HTR-8/SVneo (cell line): ENCODE measurements around the gene LRRC3B.

Experiments
- DNase-seq: peaks from one replicate; pipeline ENCODE4 v3.0.0; 2011; ENCODE audit warnings: low spot score, mixed read lengths; ENCODE audit not compliant: insufficient read length
- FAIRE-seq: peaks from 2 replicates; lab custom pipeline; 2011; peaks lifted over from hg19 to GRCh38; lab: Jason Lieb, UNC

The LRRC3B gene

DNA sequence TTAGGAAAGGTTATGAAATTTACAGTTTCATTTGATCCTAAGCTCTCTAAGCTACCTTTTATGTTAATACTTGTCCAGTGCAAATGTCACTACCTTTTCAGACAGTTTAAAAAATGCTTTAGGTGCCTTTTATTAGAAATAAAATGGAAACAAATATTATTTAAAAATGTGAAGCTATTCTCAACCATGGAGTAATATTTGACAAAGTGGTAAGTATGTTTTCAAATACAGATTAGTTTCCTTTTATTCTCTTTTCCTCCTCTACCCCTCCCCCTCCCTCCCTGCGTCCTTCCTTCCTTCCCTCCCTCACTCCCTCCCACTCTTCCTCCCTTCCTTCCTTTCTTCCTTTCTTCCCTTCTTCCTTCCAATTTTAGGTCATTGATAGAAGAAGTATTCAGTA, 6.3 kb downstream of the LRRC3B start:
- FAIRE-seq (no peak), DNase-seq (no peak)

DNA sequence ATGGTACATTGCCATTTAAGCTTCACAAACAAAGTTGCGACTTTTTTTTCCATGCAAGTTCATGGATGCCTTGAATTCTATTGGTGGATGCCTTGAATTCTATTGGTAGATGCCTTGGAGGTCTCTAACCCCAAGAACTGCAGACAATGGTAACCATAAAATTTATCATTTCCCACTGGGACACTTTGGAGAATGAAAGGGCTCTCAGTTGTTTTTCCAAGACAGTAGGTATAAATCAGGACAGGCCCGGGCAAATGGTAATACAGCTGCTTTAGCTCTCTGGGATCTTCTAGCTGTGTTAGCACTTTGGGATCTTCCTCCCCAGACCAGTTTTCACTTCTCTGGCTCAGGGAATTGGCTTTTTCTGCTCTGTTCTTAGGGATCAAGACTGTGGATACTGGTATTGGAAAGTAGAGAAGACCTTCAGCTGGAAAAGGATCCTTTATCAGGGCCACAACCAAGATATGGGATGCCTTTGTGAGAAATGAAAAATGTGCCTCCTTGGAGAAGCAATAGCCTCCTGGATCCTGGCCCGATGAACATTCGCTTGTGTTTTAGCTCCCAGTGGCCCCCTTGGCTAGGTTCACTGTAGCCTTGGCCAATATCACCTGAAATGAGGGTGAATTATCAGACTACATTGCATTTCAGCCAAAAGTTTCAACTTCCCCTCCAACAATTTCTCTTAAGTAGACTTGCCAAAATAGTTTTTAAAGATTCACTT, 8.3 kb downstream of the LRRC3B start:
- FAIRE-seq (no peak), DNase-seq (no peak)

DNA sequence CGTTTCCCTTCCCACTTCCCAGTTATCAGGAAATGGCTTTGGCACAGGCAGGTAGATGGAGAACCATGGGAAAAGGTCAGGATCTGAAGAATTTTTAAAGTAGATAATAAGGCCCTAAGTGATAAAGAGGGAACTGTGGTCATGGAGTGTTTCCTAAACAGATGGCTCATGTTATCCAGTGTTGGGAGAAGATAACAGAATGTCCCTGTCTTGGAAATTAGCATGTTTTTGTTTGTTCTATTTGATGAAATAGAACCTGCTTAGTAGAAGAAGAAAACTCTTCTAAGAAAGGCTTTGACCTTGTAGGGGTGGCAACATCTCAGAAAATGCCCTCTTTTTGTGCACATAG, 8.8 kb downstream of the LRRC3B start:
- FAIRE-seq (no peak), DNase-seq (no peak)

DNA sequence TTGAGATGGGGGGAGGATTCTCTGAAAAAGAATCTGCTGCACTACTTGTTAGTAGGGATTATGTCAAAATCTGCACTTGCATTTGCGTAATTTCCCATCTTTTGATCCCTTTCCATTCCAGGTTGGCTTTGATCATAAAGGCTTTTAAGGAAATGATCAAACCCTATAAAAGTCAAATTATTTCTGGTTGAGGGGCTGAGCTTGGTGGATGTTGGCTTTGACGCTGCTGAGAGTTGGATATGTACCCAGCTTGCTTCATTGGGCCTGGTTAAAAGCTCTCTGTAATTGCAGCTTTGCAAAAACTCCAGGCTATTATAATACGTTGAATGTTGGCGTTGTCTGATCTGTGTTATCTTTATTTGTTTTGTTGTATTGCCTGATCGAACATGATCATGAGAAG, 12.0 kb downstream of the LRRC3B start:
- no peak for FAIRE-seq

GRCh38 chr3:26636096-26636727, 13.6 kb downstream of the LRRC3B start:
- DNase-seq (no peak), FAIRE-seq (no peak)

More for the DNA sequence above, 12.0 kb downstream of the LRRC3B start:
- no peak for DNase-seq

DNA sequence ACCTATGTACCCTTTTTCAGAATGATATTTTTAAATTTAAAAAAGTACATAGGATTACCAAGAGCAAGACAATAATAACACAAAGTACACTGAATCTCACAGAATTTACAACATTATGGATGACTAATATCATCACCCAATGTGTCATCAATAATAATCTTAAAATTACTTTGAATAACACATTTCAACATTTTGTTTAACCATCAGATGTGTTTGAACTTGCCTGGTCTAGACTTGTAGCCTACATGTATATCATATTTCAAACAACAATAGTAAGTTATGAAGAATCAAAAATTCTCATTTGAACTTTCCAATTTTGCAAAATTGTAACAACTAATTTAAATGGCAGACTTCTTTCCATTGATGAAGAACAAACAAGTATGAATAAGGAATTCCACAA, 15.1 kb downstream of the LRRC3B start:
- DNase-seq (no peak), FAIRE-seq (no peak)

DNA sequence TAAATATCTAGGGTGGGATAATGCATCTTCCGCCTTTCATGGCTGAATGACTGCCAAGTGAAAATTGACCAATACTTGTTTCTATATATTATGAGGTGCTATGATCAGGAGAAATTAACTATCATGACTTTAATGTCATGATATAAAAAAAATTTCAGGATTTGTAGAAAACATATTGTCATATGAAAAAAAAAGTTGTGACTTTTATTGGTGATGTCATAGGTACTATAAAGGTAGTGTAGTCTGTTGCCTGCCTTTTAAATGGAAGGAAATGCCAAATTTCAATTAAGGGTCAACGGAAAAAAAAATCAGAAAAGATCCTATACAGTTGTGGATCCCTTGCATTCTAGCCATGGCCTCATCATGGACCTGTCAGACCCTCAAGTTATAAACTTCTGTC, 15.5 kb downstream of the LRRC3B start:
- FAIRE-seq (no peak), DNase-seq (no peak)

GRCh38 chr3:26639339-26639738, 16.8 kb downstream of the LRRC3B start:
- DNase-seq = no peak
- FAIRE-seq = no peak

GRCh38 chr3:26647078-26647477, 24.5 kb downstream of the LRRC3B start:
- FAIRE-seq = no peak
- DNase-seq = no peak

GRCh38 chr3:26648461-26648860, 25.9 kb downstream of the LRRC3B start:
- FAIRE-seq (no peak), DNase-seq (no peak)

GRCh38 chr3:26652164-26652563, 29.6 kb downstream of the LRRC3B start:
- DNase-seq = no peak
- FAIRE-seq = no peak

GRCh38 chr3:26653811-26654425, 31.3 kb downstream of the LRRC3B start:
- FAIRE-seq = no peak

GRCh38 chr3:26655231-26655630, 32.7 kb downstream of the LRRC3B start:
- no peak for DNase-seq
- FAIRE-seq = no peak

More at GRCh38 chr3:26653811-26654425, 31.3 kb downstream of the LRRC3B start:
- DNase-seq = no peak

DNA sequence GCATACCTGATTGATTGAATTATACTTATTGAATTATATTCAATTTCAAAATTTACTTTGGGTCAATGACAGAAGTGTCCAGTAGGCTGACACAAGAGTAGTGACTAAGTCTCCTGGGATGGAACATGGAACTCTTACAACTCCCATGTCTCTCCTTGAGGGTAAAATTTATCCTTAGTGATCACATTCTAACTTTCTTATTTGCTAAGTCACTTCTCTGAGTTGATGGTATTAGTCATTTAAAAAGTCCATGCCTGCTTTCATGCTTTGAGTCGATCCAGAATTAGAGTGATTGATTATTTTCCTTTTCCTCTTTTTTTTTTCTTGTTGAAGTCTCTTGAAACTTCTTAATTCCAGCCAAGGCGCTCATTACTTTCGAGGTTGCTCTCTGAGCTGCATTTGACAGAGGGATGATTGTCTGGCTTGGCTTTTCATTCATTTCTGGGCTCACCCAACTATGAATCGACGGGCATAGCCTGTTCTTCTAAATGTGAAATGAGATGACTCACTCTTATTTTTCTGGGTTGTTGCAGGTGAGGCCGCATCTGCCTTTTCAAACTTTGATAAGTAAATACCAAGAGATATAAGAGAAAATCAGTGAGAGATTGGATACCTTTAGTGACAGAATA, 34.9 kb downstream of the LRRC3B start:
- DNase-seq = no peak

GRCh38 chr3:26668171-26668570, 45.6 kb downstream of the LRRC3B start:
- no peak for DNase-seq
- FAIRE-seq = no peak

More for the DNA sequence above, 34.9 kb downstream of the LRRC3B start:
- no peak for FAIRE-seq

GRCh38 chr3:26668696-26669095, 46.1 kb downstream of the LRRC3B start:
- DNase-seq (no peak), FAIRE-seq (no peak)

GRCh38 chr3:26675336-26675735, 52.8 kb downstream of the LRRC3B start:
- FAIRE-seq (no peak), DNase-seq (no peak)

- no peak for FAIRE-seq
Observed at GRCh38 chr3:26681632-26682031, 59.1 kb downstream of the LRRC3B start.

GRCh38 chr3:26682406-26682805, 59.8 kb downstream of the LRRC3B start:
- no peak for FAIRE-seq
- DNase-seq = no peak

More at GRCh38 chr3:26681632-26682031, 59.1 kb downstream of the LRRC3B start:
- DNase-seq = no peak

GRCh38 chr3:26683902-26684301, 61.3 kb downstream of the LRRC3B start:
- FAIRE-seq (no peak), DNase-seq (no peak)

DNA sequence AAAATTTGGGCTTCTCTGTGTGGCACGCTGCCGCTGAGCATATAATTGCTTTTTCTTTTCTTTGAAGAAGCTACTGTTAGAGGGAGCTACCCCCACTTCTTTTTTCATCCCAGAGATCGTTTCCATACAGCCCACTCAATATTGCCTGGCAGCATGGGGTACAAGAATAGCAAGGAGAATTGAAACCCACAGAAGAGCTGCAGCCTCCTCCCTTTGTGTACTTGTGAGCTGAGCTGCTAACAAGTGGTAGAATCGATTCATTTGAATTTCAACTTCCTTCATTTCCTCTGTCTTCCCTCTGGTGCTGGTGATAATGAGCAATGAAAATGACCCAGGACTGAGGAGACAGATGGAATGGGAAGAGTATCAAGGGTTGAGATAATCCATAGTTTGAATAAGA, 64.9 kb downstream of the LRRC3B start:
- FAIRE-seq = no peak
- no peak for DNase-seq
